Jurkat, Clone E6-1 (cell line): ENCODE measurements around the gene FITM1.

ENCODE experiments used
- DNase-seq: peaks from one replicate; pipeline ENCODE4 v3.0.0-alpha.2; 2011; ENCODE audit warnings: low read depth, low spot score
- H3K4me3 ChIP-seq: 2 replicates; pipeline ENCODE4 v1.5.1; 2011; ENCODE audit warnings: mild to moderate bottlenecking, low read length, control low read depth, moderate library complexity

FITM1 gene

DNA sequence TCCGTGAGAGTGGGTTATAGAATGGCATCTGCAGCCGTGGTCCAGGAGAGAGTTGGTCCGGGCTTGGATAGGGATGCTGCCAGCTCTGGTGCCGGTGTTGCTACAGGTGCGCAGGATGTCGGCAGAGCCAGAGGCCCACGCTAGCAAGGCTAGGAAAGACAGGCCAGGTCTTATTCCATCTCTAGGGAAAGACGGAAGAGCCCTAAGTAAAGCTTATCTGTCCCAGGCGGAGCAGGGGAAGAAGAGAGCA is 5.0 kb downstream of the FITM1 start:
- DNase-seq, result no peak
- peak overlapping the region; percentile 83 for H3K4me3 ChIP-seq

DNA sequence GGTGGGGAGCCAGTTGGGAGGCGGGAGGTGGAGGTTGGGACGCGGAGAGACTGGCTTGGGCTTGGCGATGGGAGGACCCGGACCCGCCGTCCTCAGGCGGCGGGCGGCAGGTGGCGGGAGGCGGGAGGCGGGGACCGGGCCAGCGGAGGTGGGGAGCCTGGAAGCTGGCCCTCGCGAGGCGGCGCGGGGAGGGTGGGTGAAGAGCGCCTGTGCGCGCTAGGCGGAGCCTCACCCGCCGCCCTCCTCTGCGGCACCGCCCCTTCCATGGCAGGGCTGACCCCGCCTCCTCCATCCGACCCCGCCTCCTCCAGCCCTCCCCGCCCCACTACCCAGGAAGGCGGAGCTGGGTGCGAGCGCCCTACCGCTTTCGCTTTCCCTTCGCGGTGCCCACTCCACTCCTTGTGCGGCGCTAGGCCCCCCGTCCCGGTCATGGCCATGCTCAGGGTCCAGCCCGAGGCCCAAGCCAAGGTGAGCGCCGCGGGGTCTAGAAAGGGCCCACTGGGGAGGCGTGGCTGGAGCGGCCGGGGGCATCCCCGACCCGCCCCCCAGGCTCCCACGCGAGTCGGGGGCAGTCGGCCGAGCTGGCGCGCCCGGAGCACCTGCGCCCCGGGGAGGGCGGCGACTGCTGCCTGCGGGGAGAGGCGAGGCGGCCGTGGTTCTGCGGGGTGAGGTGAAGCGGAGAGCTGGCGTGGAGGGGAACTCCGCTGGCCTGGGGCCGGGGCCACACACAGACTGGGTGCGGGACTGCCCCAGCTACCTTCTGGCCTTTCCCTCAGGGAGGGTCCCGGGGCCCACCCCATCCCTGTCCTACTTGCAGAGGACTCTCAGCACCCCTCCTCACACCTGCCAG is 5.6 kb downstream of the FITM1 start, which contains the start of gene PSME1:
PSME1 (plus strand) TSS at position 361 of the 850 bp plus-strand sequence; CDS start at position 430, 69 bp downstream.
- peak; percentile 82 for DNase-seq
- peak within 1 kb of the TSS; percentile 83 for H3K4me3 ChIP-seq

DNA sequence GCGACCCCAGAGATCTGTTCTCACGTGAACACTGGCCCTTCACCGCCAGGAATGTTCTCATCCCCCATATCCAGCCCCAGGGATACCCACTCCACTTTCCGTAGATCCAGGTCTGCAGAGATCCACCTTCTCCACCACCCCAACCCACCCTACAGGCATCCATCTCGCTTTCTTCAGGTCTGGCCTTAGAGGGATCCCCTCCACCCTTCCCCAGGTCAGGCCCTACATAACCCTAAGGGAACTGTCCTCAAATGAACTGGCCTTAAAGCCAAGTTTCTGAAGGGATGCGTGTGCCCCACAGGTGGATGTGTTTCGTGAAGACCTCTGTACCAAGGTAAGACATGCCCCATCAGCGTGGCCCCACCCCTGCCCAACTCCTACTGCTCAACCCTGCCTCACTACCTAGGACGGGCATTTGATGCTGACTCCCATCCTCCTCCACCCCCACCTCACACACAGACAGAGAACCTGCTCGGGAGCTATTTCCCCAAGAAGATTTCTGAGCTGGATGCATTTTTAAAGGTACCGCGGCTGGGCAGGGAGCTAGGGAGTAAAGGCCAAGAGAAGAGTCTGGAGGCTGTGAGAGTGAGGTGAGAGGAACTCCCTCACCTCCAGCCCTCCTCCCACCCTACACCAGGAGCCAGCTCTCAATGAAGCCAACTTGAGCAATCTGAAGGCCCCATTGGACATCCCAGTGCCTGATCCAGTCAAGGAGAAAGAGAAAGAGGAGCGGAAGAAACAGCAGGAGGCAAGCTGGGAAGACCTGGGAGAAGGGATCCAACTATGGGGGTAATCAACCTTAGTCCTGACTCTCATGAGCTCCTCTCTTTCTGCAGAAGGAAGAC is 6.4 kb downstream of the FITM1 start:
- no peak for DNase-seq
- peak overlapping the region; percentile 83 for H3K4me3 ChIP-seq

DNA sequence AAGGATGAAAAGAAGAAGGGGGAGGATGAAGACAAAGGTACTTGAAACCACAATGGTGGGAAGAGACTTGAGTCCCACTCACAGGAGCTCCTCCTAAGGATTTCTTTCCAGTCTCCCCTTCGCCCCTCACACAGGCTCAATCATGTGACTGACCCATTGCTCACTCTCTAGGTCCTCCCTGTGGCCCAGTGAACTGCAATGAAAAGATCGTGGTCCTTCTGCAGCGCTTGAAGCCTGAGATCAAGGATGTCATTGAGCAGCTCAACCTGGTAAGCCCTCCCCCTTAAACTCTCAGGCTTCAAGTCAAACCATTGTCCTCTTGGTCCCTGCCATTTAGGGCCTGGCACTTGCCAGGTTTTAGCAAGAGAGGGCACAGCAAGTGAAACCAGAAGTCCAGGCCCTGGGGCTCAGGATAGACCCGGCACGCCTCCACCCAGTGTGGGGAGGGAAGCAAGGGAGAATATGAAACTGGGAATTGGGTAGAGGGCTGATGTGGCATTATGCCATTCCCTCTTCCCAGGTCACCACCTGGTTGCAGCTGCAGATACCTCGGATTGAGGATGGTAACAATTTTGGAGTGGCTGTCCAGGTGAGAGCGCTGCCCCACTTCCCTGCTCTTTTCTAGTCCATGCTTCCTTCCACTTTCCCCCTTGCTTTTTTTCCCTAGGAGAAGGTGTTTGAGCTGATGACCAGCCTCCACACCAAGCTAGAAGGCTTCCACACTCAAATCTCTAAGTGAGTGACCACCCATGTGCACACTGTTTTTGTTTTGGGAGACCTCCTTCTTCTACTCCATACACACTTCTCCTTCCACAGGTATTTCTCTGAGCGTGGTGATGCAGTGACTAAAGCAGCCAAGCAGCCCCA is 7.3 kb downstream of the FITM1 start:
- H3K4me3 ChIP-seq, result no peak overlapping the region
- no peak for DNase-seq

DNA sequence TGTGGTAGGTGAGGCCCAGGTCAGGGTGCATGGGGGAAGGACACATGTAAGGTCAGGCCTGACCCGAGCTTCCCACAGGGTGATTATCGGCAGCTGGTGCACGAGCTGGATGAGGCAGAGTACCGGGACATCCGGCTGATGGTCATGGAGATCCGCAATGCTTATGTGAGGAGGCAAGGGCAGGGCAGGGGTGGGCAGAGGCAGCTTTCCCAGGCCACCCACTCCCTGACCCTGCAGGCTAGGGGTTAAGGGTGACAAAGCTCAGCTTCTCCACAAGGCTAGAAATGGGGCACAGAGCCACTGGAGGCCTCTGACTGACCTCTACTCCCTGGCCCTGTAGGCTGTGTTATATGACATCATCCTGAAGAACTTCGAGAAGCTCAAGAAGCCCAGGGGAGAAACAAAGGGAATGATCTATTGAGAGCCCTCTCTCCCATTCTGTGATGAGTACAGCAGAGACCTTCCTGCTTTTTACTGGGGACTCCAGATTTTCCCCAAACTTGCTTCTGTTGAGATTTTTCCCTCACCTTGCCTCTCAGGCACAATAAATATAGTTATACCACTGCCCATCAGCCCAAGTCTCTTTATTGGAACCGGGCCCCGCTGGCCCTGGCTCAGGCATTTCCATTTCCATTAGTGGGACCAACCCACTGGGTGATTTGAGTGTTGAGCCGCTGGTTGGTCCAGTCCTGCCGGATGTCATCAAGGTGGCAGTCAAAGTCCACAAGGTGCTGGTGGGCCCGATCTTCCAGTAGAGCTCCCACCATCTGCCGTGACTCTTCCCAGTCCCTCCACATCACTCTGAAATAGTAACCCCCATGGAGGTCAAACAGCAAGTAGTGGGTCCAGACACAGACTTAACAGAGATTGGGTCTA is 8.2 kb downstream of the FITM1 start:
- H3K4me3 ChIP-seq, result no peak overlapping the region
- DNase-seq, result no peak

DNA sequence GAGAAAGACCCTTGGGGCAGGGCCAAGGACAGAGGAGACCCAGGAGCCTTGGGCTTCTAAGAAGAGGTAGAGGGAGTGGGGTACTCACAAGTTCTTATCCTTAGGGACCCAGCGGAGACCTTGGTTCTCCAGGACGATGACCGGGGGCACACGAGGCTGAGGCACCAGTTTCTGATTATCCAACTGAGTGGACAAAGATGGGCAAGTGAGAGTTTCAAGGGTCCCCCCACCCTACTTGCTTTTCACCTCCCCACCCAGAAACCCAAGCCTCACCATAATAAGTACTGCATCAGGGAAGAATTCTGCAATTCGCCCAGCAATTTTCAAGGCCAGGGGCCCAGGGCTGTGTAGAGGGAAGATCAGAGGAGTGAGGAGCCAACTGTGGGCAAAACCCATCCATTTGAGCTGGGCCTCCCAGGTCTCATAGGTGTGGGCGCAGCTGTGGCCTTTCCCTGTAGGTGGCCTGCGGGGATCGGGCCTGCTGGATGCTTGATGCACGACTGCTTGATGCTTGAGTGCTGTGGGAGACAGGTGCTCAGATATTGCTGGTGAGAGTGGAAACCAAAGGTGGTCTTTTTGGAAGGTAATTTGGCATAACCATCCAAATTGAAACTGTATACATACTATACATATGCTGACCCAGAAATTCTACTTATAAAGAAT is 8.9 kb downstream of the FITM1 start:
- DNase-seq, result no peak
- H3K4me3 ChIP-seq, result no peak overlapping the region

DNA sequence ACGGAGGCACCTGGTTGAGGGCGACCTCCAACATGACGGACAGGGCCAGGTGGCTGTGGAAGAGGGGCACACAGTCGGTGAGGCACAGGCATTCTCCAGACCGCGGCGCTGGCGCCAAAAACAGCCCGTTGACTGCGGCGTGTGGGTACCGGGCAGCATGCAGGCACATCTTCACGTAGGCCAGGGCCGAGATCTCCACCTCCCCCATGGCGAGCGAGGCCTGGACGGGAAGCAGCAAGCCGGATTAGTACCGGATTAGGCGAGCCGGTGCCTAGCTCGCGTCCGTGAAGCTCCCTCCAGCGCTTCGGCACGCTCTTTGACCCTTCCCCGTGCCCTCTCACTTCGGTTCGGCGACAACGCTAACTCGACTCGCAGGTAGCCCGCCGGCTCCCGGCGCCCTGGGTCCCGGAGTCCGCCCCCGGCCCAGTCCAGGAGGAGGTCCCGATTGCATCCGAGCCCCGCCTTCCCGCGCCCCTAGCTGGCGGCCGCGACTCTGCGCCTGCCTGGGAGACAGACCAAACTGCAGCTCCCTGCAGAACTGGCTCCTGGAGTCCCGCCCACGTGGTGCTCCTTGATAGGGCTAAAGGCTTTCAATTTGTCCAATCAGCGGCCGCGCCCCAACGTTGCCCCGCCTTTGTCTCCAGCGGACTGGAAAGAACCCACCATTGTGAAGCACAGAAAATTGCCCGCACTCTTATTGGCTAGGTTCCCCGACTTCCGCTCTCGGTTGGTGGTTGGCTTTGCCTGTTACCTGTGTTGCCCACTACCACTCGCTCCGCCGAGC is 10.8 kb downstream of the FITM1 start, which contains the start of gene EMC9:
EMC9 (minus strand) TSS at position 495 of the 784 bp plus-strand sequence; CDS start at position 208, 287 bp downstream.
- peak; percentile 99 for DNase-seq
- H3K4me3 ChIP-seq, result peak within 1 kb of the TSS; percentile 96

DNA sequence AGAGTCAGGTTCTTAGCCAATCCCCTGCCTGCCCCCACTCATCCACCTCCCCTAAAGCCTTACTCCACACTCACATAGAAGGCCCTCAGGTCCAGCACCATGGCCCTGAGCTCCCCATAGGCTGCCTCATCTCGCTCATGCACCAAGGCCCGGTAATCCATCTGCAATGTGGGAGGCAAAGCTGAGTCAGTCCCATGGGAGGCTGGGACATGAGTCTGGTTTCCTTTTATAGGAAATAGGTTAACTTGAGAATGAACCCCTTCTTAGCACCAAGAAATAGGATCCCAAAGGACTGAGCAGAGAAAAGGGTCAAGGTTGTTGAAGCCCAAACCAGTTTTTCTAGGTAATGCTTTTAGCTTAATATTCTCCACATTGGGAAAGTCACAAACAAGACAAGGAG is 13.1 kb downstream of the FITM1 start:
- no peak overlapping the region for H3K4me3 ChIP-seq
- DNase-seq, result no peak

DNA sequence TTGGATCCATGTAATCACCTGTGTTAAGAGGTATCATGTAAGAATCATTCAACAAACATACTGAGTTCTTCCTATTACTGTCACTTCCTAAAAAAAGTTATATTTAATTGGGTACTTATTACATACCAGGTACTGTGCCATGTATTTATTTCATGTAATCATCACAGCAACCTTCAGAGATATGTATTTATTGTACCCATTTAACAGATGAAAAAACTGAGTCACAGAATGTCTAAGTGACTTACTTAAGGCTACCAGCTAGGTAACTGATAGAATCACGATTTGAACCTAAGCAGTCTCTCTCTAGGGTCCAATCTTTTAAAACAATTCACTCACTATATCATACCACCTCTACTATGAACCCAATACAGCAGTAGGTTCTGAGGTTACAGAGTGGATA is 14.0 kb downstream of the FITM1 start:
- H3K4me3 ChIP-seq, result no peak overlapping the region

DNA sequence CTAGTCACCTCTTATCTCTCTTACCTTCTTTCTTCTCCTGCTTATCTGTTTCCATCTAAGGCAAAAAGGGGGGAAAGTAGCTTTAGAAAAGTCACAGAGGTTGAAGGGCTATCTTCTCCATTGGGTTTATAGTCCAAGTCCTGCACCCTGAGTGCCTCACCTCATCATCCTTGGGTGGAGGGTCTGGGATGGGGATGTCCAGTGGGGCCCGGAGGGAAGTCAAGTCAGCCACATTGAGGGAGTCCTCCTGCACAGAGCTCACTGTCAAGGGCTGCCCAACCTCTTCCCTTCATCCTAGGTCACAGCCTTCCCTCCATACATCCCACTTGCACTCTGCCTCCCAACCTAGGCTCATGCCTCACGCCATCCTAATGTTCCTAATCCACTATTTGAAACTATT is 14.8 kb downstream of the FITM1 start:
- no peak for DNase-seq
- H3K4me3 ChIP-seq, result peak overlapping the region; percentile 97

More for the DNA sequence above, 14.0 kb downstream of the FITM1 start:
- no peak for DNase-seq

DNA sequence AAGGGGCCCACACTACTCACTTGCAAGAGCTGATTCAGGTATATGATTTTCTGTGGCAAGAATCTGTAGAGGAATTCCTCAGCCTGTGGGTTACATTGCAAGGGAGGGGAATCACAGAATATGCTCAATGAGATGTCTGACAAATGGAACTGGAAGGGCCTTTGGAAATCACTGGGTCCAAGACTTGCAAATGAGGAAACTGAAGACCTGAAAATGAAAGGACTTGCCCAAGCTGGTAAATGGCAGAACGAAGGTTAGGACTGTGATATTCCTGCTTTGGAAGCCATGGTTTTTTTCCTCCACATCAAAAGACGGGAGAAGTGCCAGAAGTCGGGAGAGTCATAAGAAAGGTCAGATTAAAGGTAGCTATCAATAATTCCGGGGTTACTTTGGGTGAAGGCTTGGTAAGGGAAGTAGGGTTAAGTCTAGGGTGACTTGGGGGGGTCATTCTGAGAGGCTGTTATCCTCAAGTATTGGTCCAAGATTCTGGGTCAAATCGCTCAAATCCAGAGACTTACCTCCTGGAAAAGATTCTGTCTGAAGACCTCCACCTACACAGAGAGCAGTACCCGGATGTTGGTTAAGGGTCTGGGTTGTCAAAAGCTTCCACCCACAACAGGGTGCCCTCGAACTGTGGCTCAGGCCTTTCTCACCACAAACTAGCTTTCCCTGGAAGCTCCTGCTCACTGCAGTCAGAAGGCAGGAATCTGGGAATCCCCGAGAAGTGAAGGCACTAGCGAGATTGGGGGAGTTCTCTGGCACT is 15.4 kb downstream of the FITM1 start:
- peak overlapping the region; percentile 97 for H3K4me3 ChIP-seq
- no peak for DNase-seq

DNA sequence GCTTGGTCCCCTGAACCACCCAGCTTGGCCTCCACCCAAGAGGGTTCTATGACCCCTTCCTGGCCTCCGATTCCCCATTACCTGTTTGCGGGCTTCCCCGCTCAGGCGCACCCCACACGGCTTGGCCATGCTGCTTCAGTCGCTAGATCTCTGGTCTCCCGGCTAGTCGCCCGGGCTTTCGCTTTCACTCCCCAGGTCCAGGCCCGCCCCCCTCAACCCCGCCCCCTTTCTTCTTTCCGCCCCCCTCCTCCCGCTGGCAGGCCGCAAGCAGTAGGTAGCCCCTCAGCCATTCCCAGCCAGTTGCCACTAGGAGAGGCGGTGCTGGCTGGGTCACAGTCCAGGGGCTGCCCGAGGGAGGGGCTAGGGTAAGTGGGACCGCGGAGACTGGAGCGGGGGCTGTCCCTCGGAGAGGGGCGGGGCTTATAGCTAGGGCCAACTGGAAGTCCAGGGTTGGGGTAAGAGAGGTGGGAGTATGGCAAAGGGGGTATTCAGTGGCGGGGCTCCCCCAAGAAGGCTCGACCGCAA is 16.1 kb downstream of the FITM1 start, which contains the start of gene PSME2:
PSME2 (minus strand) TSS at position 158 of the 525 bp plus-strand sequence; CDS start at position 129, 29 bp downstream.
- DNase-seq, result peak; percentile 87
- H3K4me3 ChIP-seq, result peak within 1 kb of the TSS; percentile 97

DNA sequence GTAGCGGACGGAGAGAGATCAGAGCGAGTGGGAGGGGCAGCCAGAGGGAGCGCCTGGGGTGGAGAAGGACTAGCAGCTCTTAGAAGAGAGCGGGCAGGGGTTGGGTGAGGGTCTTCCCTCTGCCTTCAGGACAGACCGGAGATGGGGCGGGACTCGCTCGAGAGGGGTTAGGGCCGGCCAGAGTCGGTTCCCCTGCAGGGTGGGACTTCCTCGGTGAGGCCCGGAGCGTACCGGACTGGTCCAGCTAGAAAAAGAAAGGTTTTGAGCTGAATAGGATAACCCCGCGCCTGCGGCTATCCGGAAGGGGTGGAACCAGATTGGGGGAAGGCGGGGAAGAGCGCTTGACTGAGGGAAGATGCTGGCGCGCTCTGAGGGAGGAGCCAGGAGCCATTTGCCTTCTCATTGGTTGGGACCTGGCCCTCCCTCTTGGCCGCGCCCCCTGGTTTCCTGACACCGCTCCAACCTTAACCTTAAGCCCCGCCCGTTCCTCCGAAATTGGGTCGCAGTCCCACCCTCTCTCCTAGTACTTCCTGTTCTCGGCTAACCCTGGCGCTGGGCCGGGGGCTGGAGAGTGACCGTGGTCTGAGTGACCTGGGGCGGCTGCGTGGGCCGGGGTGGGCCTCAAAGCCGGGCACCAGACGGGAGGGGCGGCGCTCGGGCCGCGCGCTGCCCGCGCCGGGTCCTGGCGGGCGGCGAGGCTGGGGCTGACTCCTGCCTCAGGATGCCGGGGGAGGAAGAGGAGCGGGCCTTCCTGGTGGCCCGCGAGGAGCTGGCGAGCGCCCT is 16.7 kb downstream of the FITM1 start, which contains the start of gene RNF31:
RNF31 (plus strand) TSS at position 521 of the 783 bp plus-strand sequence; CDS start at position 722, 201 bp downstream.
- H3K4me3 ChIP-seq, result peak within 1 kb of the TSS; percentile 97
- peak; percentile 98 for DNase-seq

DNA sequence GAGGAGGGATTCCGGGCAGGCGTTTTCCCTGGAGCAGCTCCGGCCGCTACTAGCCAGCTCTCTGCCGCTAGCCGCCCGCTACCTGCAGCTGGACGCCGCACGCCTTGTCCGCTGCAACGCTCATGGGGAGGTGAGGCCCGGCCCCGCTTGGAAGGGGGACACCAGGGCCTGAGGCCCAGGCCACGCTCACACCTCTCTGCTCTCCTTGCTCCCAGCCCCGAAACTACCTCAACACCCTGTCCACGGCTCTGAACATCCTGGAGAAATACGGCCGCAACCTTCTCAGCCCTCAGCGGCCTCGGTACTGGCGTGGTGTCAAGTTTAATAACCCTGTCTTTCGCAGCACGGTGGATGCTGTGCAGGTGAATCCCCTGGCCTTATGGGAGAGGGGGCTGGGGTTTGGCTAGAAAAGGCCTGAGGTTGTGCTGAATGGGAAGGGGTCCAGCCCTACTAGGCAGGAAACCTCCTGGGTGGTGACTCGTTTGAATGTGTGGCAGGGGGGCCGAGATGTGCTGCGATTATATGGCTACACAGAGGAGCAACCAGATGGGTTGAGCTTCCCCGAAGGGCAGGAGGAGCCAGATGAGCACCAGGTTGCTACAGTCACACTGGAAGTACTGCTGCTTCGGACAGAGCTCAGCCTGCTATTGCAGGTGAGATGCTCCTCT is 17.4 kb downstream of the FITM1 start:
- DNase-seq, result no peak
- peak overlapping the region; percentile 97 for H3K4me3 ChIP-seq
